ENCODE measurements around the gene CD28.
A peak's percentile ranks its signal among the peaks of the same experiment; 100 is the strongest.

Gene CD28

DNA sequence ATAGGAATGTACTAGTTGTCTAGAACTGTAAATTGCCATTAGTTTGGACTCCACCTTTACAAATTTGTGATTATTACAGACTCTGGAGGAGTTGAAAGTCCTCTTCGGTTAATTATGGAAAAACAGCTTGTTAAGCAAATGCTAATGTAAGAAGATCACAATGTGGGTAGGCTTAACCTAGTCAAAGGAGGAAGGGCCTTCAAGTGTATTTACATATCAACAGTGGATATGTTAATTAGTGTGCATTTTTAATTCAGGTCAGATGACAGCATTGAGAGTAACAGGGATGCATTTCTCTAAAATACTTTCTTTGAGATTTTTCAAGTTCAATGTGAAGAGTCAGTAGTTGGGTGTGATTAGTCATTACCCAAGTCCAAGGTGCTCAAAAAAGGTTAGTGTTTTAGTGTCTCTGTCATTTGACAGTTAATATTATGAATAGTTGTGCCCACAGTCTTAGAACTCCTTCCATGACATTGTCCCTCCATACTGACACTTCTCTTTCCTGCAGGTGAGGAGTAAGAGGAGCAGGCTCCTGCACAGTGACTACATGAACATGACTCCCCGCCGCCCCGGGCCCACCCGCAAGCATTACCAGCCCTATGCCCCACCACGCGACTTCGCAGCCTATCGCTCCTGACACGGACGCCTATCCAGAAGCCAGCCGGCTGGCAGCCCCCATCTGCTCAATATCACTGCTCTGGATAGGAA lies 28.0 kb downstream of the CD28 start:
- no peak for DNase-seq (ENCODE audit: extremely low read depth, low read depth)
- TF ChIP-seq, protein P1, sequence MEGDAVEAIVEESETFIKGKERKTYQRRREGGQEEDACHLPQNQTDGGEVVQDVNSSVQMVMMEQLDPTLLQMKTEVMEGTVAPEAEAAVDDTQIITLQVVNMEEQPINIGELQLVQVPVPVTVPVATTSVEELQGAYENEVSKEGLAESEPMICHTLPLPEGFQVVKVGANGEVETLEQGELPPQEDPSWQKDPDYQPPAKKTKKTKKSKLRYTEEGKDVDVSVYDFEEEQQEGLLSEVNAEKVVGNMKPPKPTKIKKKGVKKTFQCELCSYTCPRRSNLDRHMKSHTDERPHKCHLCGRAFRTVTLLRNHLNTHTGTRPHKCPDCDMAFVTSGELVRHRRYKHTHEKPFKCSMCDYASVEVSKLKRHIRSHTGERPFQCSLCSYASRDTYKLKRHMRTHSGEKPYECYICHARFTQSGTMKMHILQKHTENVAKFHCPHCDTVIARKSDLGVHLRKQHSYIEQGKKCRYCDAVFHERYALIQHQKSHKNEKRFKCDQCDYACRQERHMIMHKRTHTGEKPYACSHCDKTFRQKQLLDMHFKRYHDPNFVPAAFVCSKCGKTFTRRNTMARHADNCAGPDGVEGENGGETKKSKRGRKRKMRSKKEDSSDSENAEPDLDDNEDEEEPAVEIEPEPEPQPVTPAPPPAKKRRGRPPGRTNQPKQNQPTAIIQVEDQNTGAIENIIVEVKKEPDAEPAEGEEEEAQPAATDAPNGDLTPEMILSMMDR (IDR thresholded peaks at IDR 0.05; ENCODE audit: low read depth, low read length): no peak

DNA sequence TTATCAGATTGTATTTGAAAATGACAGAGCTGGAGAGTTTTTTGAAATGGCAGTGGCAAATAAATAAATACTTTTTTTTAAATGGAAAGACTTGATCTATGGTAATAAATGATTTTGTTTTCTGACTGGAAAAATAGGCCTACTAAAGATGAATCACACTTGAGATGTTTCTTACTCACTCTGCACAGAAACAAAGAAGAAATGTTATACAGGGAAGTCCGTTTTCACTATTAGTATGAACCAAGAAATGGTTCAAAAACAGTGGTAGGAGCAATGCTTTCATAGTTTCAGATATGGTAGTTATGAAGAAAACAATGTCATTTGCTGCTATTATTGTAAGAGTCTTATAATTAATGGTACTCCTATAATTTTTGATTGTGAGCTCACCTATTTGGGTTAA lies 30.9 kb downstream of the CD28 start:
- TF ChIP-seq, protein P1 (IDR thresholded peaks at IDR 0.05; ENCODE audit: low read depth, low read length): no peak
- DNase-seq (ENCODE audit: extremely low read depth, low read depth): no peak

DNA sequence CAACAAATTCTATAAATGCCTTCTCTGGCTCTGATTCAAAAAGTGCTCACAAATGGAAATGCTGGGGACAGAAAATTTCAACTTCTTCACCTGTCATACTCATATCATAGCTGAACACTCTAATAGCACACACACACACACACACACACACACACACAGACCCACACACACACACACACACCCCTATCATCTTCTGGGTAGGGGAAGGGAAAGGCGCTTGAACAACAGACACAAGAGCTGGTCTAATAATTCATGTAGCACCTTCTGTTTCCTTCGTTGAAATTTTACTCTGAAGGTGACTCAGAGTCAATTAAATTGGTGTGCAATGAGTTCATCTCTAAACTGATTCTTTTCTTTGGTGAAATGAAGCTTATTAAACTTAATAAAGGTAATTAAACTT lies 32.9 kb downstream of the CD28 start:
- TF ChIP-seq, protein P1 (IDR thresholded peaks at IDR 0.05; ENCODE audit: low read depth, low read length): no peak
- no peak for DNase-seq (ENCODE audit: extremely low read depth, low read depth)

DNA sequence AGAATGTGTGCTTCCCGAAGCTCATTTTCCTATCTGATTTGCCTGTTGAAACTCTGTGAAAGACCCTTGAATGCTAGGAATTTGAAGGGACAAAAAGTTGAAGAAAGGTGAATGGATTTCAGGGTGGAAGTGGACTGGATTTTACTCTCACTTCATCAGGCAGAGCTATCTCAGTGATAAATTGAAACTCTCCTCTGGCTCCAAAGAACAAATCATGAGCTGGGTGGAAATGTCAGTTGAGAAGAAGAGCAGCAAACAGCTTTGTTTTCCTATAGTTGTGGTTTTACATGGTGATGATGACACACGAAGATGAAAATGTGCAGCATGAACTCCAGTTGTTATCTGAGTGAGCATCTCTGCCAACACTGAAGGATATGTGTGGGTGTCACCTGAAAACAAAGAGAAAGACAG lies 34.4 kb downstream of the CD28 start:
- DNase-seq (ENCODE audit: extremely low read depth, low read depth): no peak
- TF ChIP-seq, protein P1 (IDR thresholded peaks at IDR 0.05; ENCODE audit: low read depth, low read length): no peak

DNA sequence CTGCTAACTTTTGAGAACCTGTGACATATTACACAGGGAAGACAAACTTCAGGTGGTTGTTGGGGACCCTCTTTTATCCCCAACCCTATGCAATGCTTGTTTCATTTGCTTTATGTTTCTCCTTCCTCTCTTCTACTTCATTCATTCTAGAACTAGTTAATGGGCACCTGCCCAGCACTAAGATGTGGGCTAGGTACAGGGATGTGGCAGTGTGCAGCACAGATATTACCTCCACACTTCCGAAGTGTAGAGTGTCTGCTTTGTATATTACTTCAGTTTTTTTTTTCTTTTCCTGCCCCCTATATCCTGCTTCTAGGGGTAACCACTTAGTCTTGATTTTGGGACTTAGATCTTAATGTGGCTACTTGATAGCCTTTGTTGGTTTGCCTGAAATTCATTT lies 35.1 kb downstream of the CD28 start:
- TF ChIP-seq, protein P1 (IDR thresholded peaks at IDR 0.05; ENCODE audit: low read depth, low read length): no peak
- DNase-seq (ENCODE audit: extremely low read depth, low read depth): no peak

DNA sequence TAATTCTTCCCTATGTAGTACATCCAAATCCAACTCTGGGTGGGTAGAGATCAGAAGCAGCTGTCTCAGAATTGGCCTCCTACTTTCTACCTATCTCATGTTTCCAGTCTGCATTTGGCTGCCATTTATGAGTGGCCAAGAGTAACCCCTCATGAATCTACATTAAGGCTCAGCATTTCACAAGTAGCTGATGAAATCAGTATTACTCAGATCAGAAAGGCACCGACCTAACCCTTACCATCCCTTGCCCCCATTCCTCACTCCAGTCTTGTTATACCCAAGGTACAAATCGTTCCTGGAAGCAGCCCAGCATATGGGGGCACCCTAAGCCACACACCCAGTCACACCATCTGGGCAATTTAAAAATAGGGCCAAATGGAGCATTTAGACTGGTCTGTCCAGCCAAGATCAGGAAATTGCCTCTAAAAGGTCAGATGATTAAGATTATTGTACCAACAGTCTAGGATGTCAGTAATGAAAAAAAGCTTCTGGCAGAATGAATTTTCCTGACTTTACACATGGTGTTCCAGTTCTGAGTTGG lies 37.1 kb downstream of the CD28 start:
- peak; percentile 32 for DNase-seq (ENCODE audit: extremely low read depth, low read depth)
- TF ChIP-seq, protein P1 (IDR thresholded peaks at IDR 0.05; ENCODE audit: low read depth, low read length): no peak

DNA sequence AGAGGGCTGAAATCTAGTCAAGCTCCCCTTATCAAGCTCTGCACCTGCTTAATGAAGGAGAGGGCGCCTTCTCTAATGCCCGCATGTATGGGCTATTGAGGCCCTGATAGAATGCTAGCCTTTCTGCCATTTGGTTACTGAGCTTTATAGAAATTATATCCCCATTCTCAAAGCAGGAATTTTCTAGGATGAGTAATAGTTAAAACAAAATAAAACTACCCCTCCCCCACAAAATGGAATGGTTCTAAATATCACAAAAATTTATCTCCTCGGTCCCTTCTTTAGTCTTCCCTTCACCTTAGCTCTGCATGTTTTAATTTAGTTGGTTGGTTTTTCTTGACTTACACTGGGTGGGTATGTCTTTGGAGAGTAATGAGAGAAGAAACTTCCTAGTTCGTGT lies 37.7 kb downstream of the CD28 start:
- TF ChIP-seq, protein P1 (IDR thresholded peaks at IDR 0.05; ENCODE audit: low read depth, low read length): no peak
- no peak for DNase-seq (ENCODE audit: extremely low read depth, low read depth)
